ENCODE data around the gene PCDHGA12. TPM values are rescaled to one million over a fixed set of nuclear protein-coding genes. Genes with fewer than 3 reads are reported as not detected.
A peak's percentile ranks its signal among the peaks of the same experiment; 100 is the strongest.
"Not testable (repeated sequence)": the region's sequence is repeated elsewhere in the genome, so short reads cannot be mapped to it uniquely, and the experiment has no call there.

Gene PCDHGA12
- 5.1 TPM for total RNA-seq
- long read RNA-seq, partial matches to known transcripts = 0 of 1 reads
- long read RNA-seq, other reads (novel, unspliced or antisense) = 1 of 1 reads

DNA sequence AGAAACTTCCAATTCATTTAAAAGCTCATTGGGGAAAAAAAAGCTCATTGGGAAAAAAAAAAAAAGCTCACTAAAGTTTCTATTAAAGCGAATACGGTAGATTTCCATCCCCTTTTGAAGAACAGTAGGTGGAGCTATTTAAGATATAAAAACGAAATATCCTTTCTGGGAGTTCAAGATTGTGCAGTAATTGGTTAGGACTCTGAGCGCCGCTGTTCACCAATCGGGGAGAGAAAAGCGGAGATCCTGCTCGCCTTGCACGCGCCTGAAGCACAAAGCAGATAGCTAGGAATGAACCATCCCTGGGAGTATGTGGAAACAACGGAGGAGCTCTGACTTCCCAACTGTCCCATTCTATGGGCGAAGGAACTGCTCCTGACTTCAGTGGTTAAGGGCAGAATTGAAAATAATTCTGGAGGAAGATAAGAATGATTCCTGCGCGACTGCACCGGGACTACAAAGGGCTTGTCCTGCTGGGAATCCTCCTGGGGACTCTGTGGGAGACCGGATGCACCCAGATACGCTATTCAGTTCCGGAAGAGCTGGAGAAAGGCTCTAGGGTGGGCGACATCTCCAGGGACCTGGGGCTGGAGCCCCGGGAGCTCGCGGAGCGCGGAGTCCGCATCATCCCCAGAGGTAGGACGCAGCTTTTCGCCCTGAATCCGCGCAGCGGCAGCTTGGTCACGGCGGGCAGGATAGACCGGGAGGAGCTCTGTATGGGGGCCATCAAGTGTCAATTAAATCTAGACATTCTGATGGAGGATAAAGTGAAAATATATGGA is at the start of gene PCDHGA12:
TSS of gene PCDHGA12 (plus strand) at position 176 of the 782 bp plus-strand sequence. CDS start at position 429, 253 bp downstream.
- DNase-seq (peak; percentile 65), ATAC-seq (peak; percentile 93)
- intact Hi-C loops (cut with micrococcal nuclease) = no loop called here

DNA sequence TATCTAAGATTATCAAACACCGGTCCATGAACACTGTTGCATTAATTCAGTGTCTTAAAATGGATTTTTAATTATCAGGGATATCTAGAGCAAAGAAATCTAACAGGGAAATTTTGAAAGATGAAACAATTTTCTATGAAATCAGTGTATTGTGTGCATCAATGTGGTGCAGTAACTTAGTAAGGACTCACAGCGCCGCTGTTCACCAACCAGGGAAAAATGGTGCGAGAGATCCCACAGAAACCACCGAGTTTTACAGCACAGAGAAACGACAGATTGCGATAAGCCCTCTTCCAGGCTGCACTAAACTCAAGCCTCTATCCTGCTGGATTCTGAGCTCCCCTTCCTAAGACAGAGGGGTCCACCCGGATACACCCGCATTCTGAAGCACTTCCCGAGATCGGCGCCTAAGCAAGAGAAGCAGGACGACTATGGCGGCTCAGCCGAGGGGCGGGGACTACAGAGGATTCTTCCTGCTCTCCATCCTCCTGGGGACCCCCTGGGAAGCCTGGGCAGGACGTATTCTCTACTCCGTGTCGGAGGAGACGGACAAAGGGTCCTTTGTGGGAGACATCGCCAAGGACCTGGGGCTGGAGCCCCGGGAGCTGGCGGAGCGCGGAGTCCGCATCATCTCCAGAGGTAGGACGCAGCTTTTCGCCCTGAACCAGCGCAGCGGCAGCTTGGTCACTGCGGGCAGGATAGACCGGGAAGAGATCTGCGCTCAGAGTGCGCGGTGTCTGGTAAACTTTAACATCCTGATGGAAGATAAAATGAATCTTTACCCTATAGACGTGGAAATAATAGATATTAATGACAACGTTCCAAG is 47.6 kb upstream of the PCDHGA12 start, which contains the start of gene PCDHGA7:
TSS of gene PCDHGA7 (plus strand) at position 274 of the 826 bp plus-strand sequence. CDS start at position 432, 158 bp downstream.
- intact Hi-C loops (cut with micrococcal nuclease) = no loop called here
- DNase-seq (no peak), ATAC-seq (peak; percentile 39)

GRCh38 chr5:141383345-141383744 is 47.0 kb upstream of the PCDHGA12 start:
- intact Hi-C loops (cut with micrococcal nuclease) = no loop called here
- no peak for DNase-seq
- no peak for ATAC-seq

DNA sequence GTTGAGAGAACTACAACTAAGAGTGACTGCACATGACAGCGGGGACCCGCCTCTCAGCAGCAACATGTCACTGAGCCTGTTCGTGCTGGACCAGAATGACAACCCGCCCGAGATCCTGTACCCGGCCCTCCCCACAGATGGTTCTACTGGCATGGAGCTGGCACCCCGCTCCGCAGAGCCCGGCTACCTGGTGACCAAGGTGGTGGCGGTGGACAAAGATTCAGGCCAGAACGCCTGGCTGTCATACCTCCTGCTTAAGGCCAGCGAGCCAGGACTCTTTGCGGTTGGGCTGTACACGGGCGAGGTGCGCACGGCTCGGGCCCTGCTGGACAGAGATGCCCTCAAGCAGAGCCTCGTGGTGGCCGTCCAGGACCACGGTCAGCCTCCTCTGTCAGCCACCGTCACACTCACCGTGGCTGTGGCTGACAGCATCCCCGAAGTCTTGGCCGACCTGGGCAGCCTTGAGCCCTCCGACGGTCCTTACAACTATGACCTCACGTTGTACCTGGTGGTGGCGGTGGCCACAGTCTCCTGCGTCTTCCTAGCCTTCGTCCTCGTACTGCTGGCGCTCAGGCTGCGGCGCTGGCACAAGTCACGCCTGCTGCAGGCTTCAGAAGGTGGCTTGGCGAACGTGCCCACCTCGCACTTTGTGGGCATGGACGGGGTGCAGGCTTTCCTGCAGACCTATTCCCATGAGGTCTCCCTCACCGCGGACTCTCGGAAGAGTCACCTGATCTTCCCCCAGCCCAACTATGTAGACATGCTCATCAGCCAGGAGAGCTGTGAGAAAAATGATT is 45.6 kb upstream of the PCDHGA12 start:
- intact Hi-C loops (cut with micrococcal nuclease) = no loop called here
- no peak for ATAC-seq
- DNase-seq = no peak

- DNase-seq (peak; percentile 67), ATAC-seq (peak; percentile 92)
- intact Hi-C loops (cut with micrococcal nuclease) = not testable (repeated sequence)
These were observed 42.6 kb upstream of the PCDHGA12 start, which contains the start of gene PCDHGB4 for GRCh38 chr5:141387557-141388311. PCDHGB4 (plus strand) TSS chr5:141387698; CDS start chr5:141387885, 187 bp downstream.

DNA sequence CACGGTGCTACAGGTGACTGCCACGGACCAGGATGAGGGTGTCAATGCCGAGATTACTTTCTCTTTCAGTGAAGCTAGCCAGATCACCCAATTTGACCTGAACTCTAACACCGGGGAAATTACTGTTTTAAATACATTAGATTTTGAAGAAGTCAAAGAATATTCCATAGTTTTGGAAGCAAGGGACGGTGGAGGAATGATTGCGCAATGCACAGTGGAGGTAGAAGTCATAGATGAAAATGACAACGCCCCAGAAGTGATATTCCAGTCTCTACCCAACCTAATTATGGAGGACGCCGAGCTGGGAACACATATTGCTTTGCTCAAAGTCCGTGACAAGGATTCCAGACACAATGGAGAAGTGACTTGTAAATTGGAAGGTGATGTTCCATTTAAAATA is 41.6 kb upstream of the PCDHGA12 start:
- DNase-seq (no peak), ATAC-seq (no peak)
- intact Hi-C loops (cut with micrococcal nuclease) = no loop called here

- intact Hi-C loops (cut with micrococcal nuclease) = no loop called here
- ATAC-seq = no peak
- no peak for DNase-seq
These were observed 40.9 kb upstream of the PCDHGA12 start for GRCh38 chr5:141389153-141390042.

DNA sequence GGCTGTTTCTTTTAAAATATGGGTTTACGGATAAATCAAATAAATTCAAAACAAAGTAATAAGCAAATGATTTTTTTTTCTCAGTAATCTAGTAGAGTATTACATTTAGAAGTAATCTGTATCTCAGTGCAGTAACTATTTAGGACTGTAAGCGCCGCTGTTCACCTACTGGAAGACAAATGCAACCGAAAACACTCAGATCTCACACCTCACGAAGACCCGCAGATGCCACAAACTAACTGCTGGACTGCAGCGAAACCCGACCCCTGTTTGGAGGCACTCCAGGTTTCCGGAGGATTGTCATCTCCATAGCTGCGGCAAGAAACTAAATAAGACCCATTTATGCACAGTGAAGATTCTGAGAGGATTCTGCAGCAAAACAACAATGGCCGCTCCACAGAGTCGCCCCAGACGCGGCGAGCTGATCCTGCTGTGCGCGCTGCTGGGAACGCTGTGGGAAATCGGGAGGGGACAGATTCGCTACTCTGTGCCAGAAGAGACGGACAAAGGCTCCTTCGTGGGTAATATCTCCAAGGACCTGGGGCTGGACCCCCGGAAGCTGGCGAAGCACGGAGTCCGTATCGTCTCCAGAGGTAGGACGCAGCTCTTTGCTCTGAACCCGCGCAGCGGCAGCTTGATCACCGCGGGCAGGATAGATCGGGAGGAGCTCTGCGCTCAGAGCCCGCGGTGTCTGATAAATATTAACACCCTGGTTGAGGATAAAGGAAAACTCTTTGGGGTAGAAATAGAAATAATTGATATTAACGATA is 37.7 kb upstream of the PCDHGA12 start, which contains the start of gene PCDHGA8:
TSS of gene PCDHGA8 (plus strand) at position 205 of the 770 bp plus-strand sequence. CDS start at position 386, 181 bp downstream.
- intact Hi-C loops (cut with micrococcal nuclease) = no loop called here
- DNase-seq = no peak
- no peak for ATAC-seq

DNA sequence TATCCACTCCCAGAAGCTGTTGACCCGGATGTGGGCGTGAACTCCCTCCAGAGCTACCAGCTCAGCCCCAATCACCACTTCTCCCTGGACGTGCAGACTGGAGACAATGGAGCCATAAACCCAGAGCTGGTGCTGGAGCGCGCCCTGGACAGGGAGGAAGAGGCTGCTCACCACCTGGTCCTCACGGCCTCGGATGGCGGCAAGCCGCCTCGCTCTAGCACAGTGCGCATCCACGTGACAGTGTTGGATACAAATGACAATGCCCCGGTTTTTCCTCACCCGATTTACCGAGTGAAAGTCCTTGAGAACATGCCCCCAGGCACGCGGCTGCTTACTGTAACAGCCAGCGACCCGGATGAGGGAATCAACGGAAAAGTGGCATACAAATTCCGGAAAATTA is 37.0 kb upstream of the PCDHGA12 start:
- DNase-seq = no peak
- no peak for ATAC-seq
- intact Hi-C loops (cut with micrococcal nuclease) = no loop called here

DNA sequence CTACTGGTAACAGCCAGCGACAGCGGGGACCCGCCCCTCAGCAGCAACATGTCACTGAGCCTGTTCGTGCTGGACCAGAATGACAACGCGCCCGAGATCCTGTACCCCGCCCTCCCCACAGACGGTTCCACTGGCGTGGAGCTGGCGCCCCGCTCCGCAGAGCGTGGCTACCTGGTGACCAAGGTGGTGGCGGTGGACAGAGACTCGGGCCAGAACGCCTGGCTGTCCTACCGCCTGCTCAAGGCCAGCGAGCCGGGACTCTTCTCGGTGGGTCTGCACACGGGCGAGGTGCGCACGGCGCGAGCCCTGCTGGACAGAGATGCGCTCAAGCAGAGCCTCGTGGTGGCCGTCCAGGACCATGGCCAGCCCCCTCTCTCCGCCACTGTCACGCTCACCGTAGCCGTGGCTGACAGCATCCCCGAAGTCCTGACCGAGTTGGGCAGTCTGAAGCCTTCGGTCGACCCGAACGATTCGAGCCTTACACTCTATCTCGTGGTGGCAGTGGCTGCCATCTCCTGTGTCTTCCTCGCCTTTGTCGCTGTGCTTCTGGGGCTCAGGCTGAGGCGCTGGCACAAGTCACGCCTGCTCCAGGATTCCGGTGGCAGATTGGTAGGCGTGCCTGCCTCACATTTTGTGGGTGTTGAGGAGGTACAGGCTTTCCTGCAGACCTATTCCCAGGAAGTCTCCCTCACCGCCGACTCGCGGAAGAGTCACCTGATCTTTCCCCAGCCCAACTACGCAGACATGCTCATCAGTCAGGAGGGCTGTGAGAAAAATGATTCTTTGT is 35.7 kb upstream of the PCDHGA12 start:
- ATAC-seq; DNase-seq; intact Hi-C loops (cut with micrococcal nuclease): not testable (repeated sequence)

DNA sequence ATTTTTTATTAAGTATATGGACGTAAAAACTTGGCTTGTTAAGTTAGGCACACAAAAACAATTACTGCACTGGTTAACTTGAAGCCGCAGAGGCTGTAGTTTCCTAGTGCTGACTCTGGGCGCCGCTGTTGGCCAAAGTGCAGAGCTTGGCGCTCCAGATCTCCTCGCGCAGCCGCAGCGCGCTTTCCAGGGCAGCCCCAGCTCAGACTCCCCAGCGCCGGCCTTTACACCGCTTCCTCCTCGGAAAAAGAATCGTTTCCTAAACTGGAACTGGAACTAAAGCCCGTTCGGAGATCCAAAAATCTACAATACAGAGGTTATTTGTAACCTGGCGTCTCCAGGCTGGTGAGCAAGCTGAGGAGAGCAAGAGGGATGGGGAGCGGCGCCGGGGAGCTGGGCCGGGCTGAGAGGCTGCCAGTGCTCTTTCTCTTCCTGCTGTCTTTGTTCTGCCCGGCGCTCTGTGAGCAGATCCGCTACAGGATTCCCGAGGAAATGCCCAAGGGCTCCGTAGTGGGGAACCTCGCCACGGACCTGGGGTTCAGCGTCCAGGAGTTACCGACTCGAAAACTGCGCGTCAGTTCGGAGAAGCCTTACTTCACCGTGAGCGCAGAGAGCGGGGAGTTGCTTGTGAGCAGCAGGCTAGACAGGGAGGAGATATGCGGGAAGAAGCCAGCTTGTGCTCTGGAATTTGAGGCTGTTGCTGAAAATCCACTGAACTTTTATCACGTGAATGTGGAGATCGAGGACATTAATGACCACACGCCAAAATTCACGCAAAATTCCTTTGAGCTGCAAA is 32.4 kb upstream of the PCDHGA12 start, which contains the start of gene PCDHGB5:
TSS of gene PCDHGB5 (plus strand) at position 192 of the 796 bp plus-strand sequence. CDS start at position 373, 181 bp downstream.
- DNase-seq = peak; percentile 68
- ATAC-seq = peak; percentile 96
- intact Hi-C loops (cut with micrococcal nuclease) = not testable (repeated sequence)

DNA sequence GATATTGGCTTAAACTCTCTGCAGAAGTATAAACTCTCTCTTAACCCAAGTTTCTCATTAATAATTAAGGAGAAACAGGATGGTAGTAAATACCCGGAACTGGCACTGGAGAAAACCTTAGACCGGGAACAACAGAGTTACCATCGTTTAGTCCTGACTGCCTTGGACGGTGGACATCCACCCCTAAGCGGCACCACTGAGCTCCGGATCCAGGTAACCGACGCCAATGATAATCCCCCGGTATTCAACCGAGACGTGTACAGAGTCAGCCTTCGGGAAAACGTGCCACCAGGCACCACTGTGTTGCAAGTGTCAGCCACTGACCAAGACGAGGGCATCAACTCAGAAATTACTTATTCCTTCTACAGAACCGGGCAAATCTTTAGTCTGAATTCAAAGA is 31.7 kb upstream of the PCDHGA12 start:
- peak; percentile 43 for ATAC-seq
- DNase-seq = no peak
- intact Hi-C loops (cut with micrococcal nuclease) = no loop called here

GRCh38 chr5:141399555-141400258 is 30.6 kb upstream of the PCDHGA12 start:
- no peak for DNase-seq
- ATAC-seq = no peak

More at GRCh38 chr5:141399555-141400258, 30.6 kb upstream of the PCDHGA12 start:
- intact Hi-C loops (cut with micrococcal nuclease) = loop anchor here (10.0 kb wide), 1 partner anchor 165 kb away; no protein-coding TSS in a partner anchor
